Neuron (in vitro differentiated cells): ENCODE results near the gene E2F6.

Source experiments
- H2AFZ ChIP-seq: one replicate; pipeline ENCODE4 v1.6.1; 2013; ENCODE audit warnings: low read depth, mild to moderate bottlenecking, inconsistent platforms, low read length, moderate library complexity
- H3K27me3 ChIP-seq: one replicate; pipeline ENCODE4 v1.6.1; 2013; ENCODE audit warnings: low read length; ENCODE audit not compliant: insufficient read depth
- H3K36me3 ChIP-seq: one replicate; pipeline ENCODE4 v1.6.1; 2013; ENCODE audit warnings: low read length; ENCODE audit not compliant: insufficient read depth
- H3K4me1 ChIP-seq: one replicate; pipeline ENCODE4 v1.6.1; 2013; ENCODE audit warnings: low read length; ENCODE audit not compliant: insufficient read depth
- H3K4me3 ChIP-seq: 2 replicates; pipeline ENCODE4 v1.5.1; 2013; ENCODE audit warnings: mild to moderate bottlenecking, low read length, moderate library complexity
- H3K9me3 ChIP-seq: one replicate; pipeline ENCODE4 v1.6.1; 2013; ENCODE audit warnings: low read length

The E2F6 gene

GRCh38 chr2:11502740-11503292 is 36.9 kb upstream of the E2F6 start:
- no peak overlapping the region for H3K4me3 ChIP-seq
- no peaks in the 10 kb centered on the region for H3K27me3 ChIP-seq
- no peak overlapping the region for H2AFZ ChIP-seq
- peaks cover 14% of the 10 kb centered on the region for H3K9me3 ChIP-seq
- H3K4me1 ChIP-seq, result peaks cover 19% of the 10 kb centered on the region
- peaks cover under 1% of the 10 kb centered on the region for H3K36me3 ChIP-seq

DNA sequence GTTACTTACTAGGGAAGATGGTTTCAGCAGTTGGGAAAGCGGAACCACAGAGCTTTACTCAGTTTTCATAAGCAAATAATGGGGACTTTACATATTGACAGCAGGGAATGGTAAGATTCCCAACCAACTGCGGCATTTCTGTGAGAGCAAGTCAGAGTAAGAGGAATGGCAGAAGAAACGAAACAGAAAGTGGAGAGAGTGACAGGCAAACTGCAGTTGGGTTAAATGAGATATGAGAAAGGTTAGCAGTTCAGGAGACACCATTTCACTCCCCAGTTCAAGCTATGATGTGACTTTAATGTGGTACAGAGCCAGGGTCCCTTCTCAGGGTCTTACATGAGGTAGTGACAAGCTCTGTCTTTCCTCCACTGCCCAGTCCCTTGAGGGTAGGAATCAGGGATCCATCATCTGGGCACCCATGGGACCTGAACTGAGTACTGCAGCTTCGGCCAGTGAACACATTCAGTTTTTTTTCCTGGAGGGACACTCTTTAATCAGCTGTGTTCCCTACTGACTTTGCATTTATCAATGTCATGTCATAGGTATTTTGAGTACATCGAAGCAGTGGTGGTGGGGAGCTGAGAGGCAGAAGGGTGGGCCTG is 34.8 kb upstream of the E2F6 start:
- H3K36me3 ChIP-seq, result no peaks in the 10 kb centered on the region
- peaks cover 12% of the 10 kb centered on the region for H3K9me3 ChIP-seq
- H2AFZ ChIP-seq, result no peak overlapping the region
- H3K27me3 ChIP-seq, result no peaks in the 10 kb centered on the region
- peaks cover 34% of the 10 kb centered on the region for H3K4me1 ChIP-seq
- no peak overlapping the region for H3K4me3 ChIP-seq

- H3K36me3 ChIP-seq, result no peaks in the 10 kb centered on the region
- H3K4me1 ChIP-seq, result peaks cover 45% of the 10 kb centered on the region
- H3K4me3 ChIP-seq, result no peak overlapping the region
- H2AFZ ChIP-seq, result no peak overlapping the region
- peaks cover 12% of the 10 kb centered on the region for H3K9me3 ChIP-seq
- H3K27me3 ChIP-seq, result no peaks in the 10 kb centered on the region
These were observed 33.3 kb upstream of the E2F6 start for GRCh38 chr2:11499081-11499743.

- H2AFZ ChIP-seq, result no peak overlapping the region
- H3K27me3 ChIP-seq, result no peaks in the 10 kb centered on the region
- no peaks in the 10 kb centered on the region for H3K36me3 ChIP-seq
- peak overlapping the region; percentile 23 for H3K4me3 ChIP-seq
- H3K4me1 ChIP-seq, result peaks cover 45% of the 10 kb centered on the region
- peaks cover 9% of the 10 kb centered on the region for H3K9me3 ChIP-seq
These were observed 32.6 kb upstream of the E2F6 start for GRCh38 chr2:11498543-11499034.

GRCh38 chr2:11495844-11496681 is 30.1 kb upstream of the E2F6 start:
- peaks cover 45% of the 10 kb centered on the region for H3K4me1 ChIP-seq
- H3K27me3 ChIP-seq, result no peaks in the 10 kb centered on the region
- no peak overlapping the region for H2AFZ ChIP-seq
- peak overlapping the region; percentile 33 for H3K4me3 ChIP-seq
- no peaks in the 10 kb centered on the region for H3K36me3 ChIP-seq
- peaks cover 9% of the 10 kb centered on the region for H3K9me3 ChIP-seq

DNA sequence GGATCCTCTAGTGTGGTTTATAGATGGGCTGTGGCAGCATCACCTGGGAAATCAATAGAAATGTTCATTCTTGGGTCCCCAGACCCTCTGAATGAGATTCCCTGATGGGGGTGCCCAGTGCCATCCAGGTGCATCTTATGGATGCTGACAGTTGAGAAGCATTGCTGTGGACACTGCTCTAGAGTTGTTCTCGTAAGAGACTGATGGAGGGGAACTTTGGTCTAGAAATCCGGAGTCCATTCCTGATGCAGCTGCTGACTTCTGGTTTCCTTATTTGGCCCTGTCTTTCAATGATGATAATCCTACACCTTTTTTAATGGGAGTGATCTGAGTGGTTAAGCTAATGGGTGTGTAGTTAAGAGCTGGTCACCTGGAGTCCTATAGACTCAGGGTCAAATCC is 28.3 kb upstream of the E2F6 start:
- Histone ChIP-seq H3K4me1 (peaks cover 38% of the 10 kb centered on the region), H3K36me3 (no peaks in the 10 kb centered on the region), H3K4me3 (no peak overlapping the region), H3K9me3 (peaks cover 12% of the 10 kb centered on the region), H3K27me3 (no peaks in the 10 kb centered on the region), H2AFZ (no peak overlapping the region)

DNA sequence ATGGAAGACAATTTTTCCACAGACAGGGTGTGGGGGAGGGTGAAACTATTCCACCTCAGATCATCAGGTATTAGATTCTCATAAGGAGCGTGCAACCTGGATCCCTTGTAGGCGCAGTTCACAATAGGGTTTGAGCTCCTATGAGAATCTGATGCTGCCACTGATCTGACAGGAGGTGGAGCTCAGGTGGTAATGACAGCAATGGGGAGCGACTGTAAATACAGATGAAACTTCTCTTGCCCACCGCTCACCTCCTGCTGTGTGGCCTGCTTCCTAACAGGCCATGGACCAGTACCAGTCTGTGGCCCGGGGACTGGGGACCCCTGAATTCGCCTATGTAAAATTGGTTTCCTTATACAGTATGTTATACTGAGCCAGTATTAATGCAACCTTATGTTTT is 27.3 kb upstream of the E2F6 start:
- Histone ChIP-seq H3K4me3 (no peak overlapping the region), H3K4me1 (peaks cover 30% of the 10 kb centered on the region), H2AFZ (no peak overlapping the region), H3K36me3 (no peaks in the 10 kb centered on the region), H3K9me3 (peaks cover 12% of the 10 kb centered on the region), H3K27me3 (no peaks in the 10 kb centered on the region)

DNA sequence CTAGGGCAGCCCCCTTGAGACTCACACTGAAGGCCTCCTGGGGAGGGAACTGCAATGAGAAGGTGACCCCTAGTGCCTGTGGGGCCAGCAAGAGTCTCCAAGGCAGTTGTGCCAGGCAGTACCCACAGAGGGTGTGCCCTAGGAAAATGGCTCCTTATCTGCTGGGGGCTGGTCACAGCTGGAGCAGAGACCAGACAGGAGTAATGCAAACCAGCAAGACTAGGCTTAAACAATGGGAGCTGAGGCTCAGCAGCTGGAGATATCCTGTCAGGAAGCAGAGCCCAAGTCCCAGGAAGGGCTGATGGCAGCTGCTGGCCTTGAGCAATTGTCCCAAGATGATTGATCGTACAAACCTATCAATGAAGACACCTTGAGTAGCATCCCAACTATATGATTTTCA is 26.8 kb upstream of the E2F6 start:
- peaks cover 25% of the 10 kb centered on the region for H3K4me1 ChIP-seq
- no peak overlapping the region for H2AFZ ChIP-seq
- H3K27me3 ChIP-seq, result no peaks in the 10 kb centered on the region
- no peaks in the 10 kb centered on the region for H3K36me3 ChIP-seq
- H3K4me3 ChIP-seq, result no peak overlapping the region
- H3K9me3 ChIP-seq, result peaks cover 12% of the 10 kb centered on the region

- Histone ChIP-seq H3K4me3 (no peak overlapping the region), H3K9me3 (peaks cover 12% of the 10 kb centered on the region), H3K4me1 (peaks cover 21% of the 10 kb centered on the region), H3K27me3 (no peaks in the 10 kb centered on the region), H2AFZ (no peak overlapping the region), H3K36me3 (no peaks in the 10 kb centered on the region)
These were observed 26.3 kb upstream of the E2F6 start for GRCh38 chr2:11492244-11492643.

DNA sequence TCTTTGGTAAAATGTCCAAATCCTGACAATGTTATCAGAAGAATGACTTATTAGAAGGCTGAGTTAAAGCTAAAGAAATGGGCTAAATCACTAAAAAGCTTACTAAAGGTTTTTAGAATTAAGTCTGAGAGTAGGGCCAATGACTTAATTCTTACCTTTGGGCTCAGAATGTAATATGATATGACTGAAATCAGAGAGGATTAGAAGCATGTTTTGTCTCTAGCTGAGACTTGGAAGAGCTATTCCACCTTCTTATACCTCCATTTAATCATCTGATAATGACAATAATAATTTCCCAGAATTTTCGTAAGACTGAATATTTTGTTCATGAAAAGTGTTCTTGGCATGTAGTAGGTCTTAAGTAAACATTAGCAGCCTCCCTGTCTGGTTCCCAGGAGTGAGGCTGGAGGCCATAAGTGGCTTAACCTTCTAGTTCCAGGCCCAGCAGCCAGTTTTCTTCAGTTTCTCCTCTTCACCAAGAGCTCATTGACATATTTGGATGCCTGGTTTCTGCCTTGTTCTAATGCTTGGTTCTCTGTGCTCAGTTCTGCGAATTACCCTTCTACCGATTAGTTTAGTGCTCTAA is 25.5 kb upstream of the E2F6 start:
- Histone ChIP-seq H3K9me3 (peaks cover 12% of the 10 kb centered on the region), H2AFZ (no peak overlapping the region), H3K27me3 (no peaks in the 10 kb centered on the region), H3K4me3 (no peak overlapping the region), H3K4me1 (peaks cover 13% of the 10 kb centered on the region), H3K36me3 (no peaks in the 10 kb centered on the region)

- no peaks in the 10 kb centered on the region for H3K27me3 ChIP-seq
- H3K9me3 ChIP-seq, result peaks cover 12% of the 10 kb centered on the region
- H3K36me3 ChIP-seq, result peaks cover 7% of the 10 kb centered on the region
- no peak overlapping the region for H3K4me3 ChIP-seq
- H3K4me1 ChIP-seq, result peaks cover 5% of the 10 kb centered on the region
- H2AFZ ChIP-seq, result no peak overlapping the region
These were observed 24.2 kb upstream of the E2F6 start for GRCh38 chr2:11490194-11490593.

DNA sequence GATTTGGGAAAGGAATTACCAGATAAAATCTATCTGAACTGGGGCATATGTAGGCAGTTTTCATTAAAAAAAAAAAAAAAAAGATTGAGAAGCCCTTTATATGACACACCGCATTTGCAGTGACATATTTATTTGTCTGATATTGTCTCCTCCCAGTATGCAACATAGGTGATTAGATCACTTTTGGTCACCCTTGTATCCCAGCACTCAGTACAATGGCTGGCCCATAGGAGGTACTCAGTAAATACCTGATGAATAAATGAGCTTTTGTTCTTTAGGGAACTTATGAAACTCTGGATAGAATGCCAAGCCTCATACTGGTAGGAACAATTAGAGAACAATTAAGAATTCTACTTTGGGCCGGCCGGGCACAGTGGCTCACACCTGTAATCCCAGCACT is 22.8 kb upstream of the E2F6 start:
- Histone ChIP-seq H2AFZ (no peak overlapping the region), H3K4me1 (peaks cover 8% of the 10 kb centered on the region), H3K4me3 (no peak overlapping the region), H3K27me3 (no peaks in the 10 kb centered on the region), H3K36me3 (peaks cover 7% of the 10 kb centered on the region), H3K9me3 (peaks cover 12% of the 10 kb centered on the region)
